GM19328 (cell line): ENCODE data around the gene DHX36.

Source experiments
- ATAC-seq: cut with Tn5 transposase; IDR thresholded peaks from one replicate; pipeline ENCODE4 v1.9.1; 2021; ENCODE audit warnings: mild to moderate bottlenecking, moderate library complexity; ENCODE audit not compliant: unreplicated experiment

The DHX36 gene, protein sequence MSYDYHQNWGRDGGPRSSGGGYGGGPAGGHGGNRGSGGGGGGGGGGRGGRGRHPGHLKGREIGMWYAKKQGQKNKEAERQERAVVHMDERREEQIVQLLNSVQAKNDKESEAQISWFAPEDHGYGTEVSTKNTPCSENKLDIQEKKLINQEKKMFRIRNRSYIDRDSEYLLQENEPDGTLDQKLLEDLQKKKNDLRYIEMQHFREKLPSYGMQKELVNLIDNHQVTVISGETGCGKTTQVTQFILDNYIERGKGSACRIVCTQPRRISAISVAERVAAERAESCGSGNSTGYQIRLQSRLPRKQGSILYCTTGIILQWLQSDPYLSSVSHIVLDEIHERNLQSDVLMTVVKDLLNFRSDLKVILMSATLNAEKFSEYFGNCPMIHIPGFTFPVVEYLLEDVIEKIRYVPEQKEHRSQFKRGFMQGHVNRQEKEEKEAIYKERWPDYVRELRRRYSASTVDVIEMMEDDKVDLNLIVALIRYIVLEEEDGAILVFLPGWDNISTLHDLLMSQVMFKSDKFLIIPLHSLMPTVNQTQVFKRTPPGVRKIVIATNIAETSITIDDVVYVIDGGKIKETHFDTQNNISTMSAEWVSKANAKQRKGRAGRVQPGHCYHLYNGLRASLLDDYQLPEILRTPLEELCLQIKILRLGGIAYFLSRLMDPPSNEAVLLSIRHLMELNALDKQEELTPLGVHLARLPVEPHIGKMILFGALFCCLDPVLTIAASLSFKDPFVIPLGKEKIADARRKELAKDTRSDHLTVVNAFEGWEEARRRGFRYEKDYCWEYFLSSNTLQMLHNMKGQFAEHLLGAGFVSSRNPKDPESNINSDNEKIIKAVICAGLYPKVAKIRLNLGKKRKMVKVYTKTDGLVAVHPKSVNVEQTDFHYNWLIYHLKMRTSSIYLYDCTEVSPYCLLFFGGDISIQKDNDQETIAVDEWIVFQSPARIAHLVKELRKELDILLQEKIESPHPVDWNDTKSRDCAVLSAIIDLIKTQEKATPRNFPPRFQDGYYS

GRCh38 chr3:154323891-154324738, at the start of gene DHX36:
DHX36 (minus strand) TSS chr3:154324487; CDS start chr3:154324416, 71 bp downstream.
- ATAC-seq: peak; percentile 93

DNA sequence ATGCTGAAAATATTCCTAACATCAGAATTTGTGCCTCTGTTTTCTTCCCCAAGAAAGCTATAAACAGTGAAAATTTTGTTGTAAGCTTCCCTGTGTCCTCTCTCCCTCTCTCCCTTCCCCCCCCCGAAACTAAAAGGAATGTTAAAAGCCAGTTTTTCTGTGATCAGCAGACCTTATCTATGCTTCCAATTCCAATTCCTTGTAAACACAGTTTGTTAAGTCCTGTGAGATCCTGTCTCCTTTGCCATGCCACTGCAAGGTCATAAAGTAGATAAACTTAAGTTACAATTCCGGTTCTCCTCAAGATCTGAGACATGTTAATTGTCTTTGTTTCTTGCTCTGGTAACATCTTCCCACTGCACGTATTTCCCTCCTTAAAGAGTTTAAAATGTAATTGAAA, 42.9 kb upstream of the DHX36 start:
- ATAC-seq: no peak

- no peak for ATAC-seq
Measured at GRCh38 chr3:154364849-154365248, 40.6 kb upstream of the DHX36 start.

DNA sequence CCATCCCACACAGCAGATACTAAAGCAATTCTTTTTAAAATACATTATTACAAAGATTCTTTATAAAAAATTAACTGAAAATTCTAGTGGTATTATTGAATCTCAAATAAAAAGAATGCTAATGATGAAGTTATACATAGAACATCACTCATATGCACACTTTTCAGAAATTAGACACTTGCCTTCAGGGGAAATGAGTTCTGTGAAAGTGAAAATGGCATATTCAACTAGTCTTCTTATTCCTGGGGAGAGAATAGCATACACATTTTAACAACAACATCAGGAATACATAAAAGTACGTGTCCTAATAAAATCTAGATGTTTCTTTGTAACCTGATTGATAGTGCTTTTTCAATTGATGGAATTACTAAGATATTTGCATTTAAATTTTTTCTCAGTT, 36.8 kb upstream of the DHX36 start:
- no peak for ATAC-seq

DNA sequence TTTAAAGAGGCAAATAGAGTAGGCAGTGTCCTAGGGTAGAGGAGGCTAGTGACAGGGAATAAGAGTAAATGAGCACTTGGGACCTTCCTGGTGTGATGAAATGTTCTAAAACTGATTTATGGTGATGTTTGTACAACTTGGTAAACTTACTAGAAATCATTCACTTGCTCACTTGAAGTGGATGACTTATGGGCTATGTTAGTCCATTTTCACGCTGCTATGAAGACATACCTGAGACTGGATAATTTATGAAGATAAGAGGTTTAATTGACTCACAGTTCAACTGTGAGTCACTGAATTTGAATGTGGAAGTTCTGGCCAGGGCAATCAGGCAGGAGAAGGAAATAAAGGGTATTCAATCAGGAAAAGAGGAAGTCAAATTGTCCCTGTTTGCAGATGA, 31.7 kb upstream of the DHX36 start:
- ATAC-seq: no peak

DNA sequence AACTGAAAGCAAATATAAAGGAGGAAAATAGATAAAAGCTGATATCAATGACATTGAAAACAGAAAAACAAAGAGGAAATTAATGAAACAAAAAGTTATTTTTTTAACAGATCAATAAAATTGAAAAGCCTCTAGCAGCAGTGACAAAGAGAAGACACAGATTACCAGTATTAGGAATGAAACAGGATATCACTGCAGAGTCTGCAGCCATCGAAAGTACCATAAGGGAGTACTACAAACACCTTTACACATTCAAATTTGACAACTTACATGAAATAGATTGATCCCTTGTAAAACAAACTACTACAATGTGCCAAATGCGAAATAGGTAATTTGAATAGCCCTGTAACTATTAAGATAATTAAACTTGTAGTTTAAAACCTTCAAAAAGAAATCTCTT, 24.9 kb upstream of the DHX36 start:
- no peak for ATAC-seq

DNA sequence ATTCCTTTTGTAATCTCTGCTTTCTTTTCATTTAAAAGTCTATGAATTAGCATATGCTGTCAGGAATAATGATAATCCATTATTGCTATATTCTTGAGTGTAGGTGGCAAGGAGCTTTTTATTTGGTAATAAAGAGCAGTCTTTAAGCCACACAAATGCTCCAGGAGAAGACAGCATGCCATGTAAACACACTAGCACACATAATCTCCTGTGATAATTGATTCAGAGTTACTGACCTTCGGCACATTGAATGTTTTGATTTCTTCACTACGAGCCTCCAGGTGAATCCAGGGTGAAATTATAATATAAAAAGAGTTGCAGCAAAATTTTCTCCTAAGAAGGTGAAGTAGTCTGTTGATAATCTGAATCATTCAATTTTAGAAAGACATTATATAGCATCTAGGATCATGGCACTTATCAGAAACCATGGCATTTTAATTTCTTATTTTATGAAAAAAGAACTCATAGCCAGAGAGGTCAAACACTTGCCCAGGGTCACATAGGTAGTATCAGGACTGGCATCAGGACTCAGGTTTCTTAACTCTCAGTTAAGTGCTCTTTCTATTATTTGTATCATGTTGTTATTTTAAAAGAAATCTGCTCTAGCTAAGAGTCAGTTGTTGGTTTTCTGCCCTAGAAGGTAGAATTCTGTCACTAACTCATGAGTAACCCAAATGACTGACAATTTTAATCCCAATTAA, 21.3 kb upstream of the DHX36 start:
- ATAC-seq: no peak

DNA sequence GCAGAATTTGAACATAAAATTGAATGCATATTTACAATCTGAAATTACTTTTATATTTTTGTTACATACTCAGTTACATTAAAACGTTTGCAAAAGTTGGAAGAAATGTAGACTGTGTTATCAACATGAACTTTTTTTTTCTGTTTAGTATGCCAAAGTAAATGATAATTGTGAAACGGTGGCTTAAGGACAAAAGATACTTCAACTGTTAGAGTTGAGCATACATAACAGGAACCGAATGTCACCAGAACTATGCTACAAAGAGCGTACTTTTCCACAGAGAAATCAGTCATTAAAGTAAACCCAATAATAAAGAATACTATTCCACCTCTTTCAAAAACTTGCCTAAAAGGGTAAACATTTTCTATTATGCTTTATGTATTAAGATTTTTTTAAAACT, 14.3 kb upstream of the DHX36 start:
- no peak for ATAC-seq

- no peak for ATAC-seq
Measured at GRCh38 chr3:154338008-154338407, 13.7 kb upstream of the DHX36 start.

DNA sequence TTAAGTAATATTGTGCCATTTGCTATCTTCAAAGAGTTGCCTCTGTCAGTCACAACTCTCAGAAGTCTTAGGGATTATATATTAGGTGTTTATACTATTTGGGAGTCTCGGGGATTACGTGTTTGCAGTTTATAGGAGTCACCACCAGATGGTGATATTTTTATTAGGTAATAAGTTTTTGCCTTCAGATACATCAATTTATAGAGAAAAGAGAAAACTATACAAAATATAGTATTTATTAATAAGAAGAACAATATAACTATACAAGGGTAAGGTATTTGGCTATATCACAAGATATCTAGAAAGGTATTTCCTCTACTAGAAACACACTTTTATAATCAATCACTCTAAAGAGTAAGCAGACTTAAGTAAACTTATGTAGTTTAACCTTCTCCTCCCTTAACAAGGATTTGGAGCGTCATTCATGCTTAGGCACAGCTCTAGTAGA, 10.7 kb upstream of the DHX36 start:
- no peak for ATAC-seq

DNA sequence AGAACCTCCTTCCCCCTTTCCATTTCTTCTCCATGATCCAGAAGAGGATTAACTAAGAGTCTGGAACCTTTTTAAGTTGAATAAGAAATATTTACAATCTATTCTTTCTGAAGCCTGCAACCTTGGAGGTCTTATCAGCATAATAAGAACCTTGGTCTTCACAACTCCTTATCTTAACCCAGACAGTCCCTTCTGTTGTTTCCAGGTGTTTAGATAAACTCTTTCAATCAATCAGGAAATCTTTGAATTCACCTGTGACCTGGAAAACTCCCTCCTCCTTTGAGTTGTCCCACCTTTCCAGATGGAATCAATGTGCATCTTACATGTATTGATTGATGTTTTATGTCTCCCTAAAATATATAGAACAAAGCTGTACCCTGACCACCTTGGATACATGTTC, 3.6 kb upstream of the DHX36 start:
- ATAC-seq: no peak

DNA sequence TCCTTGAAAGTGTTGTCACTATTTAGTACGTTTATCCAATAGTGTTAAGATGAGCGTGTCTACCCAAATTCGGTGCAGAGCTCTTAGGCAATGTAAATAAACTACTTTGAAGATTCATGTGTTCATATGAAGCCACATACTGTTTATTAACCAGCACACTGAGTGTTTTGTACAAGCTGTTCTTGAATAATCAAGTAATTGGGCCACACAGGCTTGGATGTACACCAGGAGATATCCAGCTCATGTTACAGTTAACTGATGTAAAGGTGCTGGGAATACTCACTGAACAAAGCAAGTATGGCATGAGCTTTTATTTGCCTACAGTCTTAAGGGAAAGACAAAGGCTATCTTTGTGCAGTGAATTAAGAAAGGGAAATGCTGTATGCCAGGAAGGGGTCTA, 632 bp upstream of the DHX36 start:
- ATAC-seq: no peak

DNA sequence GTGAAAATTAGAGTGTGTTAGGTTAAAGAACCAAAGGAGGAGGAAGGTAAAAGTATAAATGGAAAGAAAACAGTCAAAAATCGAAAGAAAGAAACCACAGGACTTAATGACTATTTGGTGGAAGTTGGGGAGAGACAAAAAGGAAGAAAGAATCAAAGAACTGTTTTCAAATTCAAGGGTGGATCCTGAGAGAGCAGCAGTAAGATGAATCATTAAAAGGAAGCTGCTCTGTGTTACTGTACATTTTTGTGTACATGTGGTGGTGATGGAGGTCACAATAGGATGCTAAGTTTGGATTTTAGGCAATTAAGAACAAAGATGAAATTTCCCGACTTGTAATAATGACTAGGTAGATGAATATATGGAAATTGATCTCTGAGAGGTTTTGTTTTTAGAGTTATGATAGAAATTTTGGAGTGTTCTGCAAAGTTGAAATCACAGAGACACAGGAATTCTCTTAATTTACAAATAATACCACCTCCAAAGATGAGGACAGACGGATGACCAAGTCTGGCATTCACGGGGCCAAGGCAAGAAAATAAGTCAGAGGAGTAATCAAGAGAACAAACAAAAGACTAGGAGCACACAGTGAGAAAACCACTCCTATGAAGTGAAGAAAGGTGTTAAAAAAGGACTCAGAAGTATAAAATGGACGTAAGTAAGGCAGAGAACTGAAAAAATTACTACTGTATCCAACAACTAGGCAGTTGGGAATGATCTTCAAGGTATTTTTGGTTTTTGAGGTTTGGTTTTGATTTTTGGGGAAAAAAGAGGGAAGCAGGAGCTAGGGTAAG, 7.1 kb downstream of the DHX36 start:
- ATAC-seq: no peak

DNA sequence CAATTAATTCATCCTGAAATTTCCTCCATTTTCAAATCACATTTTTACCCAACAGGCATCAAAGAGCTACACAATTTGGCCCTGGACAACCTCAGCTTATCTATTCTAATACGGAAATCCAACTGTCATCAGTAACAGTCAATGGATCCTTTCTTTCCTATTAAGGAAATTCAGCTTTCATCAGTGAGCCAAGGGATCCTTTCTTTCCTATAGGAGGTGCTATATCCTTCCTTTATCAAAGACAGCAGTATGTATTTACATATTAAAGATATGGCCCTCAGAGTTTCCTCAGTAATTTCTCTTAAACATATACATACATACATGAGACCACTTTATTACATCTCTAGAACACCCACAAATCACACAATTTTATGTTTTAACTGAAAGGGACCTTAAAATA, 10.1 kb downstream of the DHX36 start:
- ATAC-seq: no peak

DNA sequence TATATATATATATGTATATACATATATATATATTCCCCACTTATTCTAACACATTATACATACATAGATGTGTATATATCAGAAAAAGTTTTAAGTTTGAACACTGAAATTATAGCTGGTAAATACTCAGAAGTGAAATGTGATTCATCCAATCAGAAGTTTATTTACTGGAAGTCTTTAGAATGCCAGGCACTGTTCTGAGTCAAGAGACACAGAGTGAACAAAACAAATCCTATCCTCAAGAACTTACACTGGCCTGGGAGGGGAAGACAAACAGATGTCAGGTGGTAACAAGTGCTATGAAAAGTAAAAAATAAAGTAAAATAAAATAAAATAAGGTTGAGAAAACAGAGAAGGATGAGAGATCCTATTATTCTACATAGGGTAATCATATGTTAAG, 13.4 kb downstream of the DHX36 start:
- no peak for ATAC-seq

DNA sequence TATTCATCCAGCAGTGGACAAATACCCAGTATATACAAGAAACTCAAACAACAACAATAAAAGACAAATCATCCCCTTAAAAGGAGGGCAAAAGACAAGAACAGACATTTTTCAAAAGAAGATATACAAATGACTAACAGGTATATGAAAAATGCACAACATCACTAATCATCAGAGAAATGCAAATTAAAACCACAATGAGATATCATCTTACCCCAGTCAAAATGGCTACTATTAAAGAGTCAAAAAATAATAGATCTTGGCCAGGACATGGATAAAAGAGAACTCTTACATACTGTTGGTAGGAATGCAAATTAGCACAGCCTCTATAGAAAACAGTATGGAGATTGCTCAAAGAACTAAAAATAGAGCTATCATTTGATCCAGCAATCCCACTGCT, 16.9 kb downstream of the DHX36 start:
- ATAC-seq: no peak

GRCh38 chr3:154304936-154305335, 19.4 kb downstream of the DHX36 start:
- ATAC-seq: no peak

- ATAC-seq: no peak
Measured at GRCh38 chr3:154304116-154304786, 20.0 kb downstream of the DHX36 start.

DNA sequence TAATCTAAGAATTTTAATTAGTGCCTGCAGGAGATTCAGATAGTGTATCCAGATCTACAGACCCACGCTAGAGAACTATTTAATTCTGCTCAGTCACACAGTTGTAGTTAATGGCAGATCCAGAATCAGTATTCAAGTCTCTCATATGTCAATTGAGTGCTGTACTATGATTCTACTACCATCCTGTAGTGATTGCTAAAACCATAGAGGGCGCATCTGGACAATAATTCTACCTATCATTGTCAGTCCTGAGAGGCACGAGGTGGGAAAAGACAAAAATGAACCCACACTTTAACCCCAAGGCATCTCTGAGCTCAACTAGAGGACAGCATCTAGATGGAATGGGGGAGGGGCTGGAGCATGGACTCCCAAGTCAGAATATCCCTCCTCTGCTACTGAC, 22.7 kb downstream of the DHX36 start:
- ATAC-seq: no peak
